Nephron progenitor cell (in vitro differentiated cells): ENCODE data around the gene MACC1.

Experiments used
- DNase-seq: peaks from one replicate; pipeline ENCODE4 v3.0.0; 2021
- H3K27ac Mint-ChIP-seq: 2 replicates; pipeline ENCODE4 v1.8.0; 2021; ENCODE audit warnings: mild to moderate bottlenecking, moderate library complexity, mixed read lengths
- H3K27me3 Mint-ChIP-seq: 2 replicates; pipeline ENCODE4 v1.8.0; 2021; ENCODE audit warnings: mild to moderate bottlenecking, low read depth, mixed read lengths; ENCODE audit not compliant: poor library complexity
- H3K36me3 Mint-ChIP-seq: 2 replicates; pipeline ENCODE4 v1.8.0; 2021; ENCODE audit warnings: low read depth, mixed read lengths
- H3K4me1 Mint-ChIP-seq: 2 replicates; pipeline ENCODE4 v1.8.0; 2021; ENCODE audit warnings: mixed read lengths
- H3K4me3 Mint-ChIP-seq: 2 replicates; pipeline ENCODE4 v1.8.0; 2021; ENCODE audit warnings: mild to moderate bottlenecking, moderate library complexity, mixed read lengths
- H3K9me3 Mint-ChIP-seq: 2 replicates; pipeline ENCODE4 v1.8.0; 2021; ENCODE audit warnings: mild to moderate bottlenecking, moderate library complexity, mixed read lengths
- TF ChIP-seq, protein P1 (sequence below): fragments of 200-600 bp; sonication (generic); IDR thresholded peaks from 2 replicates; pipeline ENCODE4 v1.5.0; 2021; ENCODE audit warnings: antibody characterized with exemption

Gene MACC1

DNA sequence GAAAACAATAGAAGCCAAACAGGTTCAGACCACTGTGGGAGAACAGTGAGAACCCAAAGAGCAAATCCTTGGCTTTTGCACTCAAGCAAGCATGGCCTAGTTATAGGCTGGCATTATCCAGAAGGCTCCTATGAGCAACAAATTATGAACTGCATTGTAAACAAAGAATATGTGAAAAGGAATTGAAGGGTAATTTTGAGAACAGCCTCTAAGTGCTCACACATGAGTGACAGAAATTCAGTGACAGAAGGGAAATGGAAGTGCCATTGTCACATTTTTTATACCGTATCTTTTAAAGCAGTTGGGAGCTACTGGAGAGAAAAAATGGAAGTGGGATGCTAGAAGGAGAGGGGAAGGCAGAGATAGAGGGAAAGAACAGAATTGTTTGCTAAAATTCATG is 114.2 kb downstream of the MACC1 start:
- H3K9me3 Mint-ChIP-seq: no peaks in the 10 kb centered on the region
- TF ChIP-seq, protein P1, sequence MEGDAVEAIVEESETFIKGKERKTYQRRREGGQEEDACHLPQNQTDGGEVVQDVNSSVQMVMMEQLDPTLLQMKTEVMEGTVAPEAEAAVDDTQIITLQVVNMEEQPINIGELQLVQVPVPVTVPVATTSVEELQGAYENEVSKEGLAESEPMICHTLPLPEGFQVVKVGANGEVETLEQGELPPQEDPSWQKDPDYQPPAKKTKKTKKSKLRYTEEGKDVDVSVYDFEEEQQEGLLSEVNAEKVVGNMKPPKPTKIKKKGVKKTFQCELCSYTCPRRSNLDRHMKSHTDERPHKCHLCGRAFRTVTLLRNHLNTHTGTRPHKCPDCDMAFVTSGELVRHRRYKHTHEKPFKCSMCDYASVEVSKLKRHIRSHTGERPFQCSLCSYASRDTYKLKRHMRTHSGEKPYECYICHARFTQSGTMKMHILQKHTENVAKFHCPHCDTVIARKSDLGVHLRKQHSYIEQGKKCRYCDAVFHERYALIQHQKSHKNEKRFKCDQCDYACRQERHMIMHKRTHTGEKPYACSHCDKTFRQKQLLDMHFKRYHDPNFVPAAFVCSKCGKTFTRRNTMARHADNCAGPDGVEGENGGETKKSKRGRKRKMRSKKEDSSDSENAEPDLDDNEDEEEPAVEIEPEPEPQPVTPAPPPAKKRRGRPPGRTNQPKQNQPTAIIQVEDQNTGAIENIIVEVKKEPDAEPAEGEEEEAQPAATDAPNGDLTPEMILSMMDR: no peak
- no peak overlapping the region for H3K4me3 Mint-ChIP-seq
- no peaks in the 10 kb centered on the region for H3K36me3 Mint-ChIP-seq
- DNase-seq: no peak
- no peaks in the 10 kb centered on the region for H3K27me3 Mint-ChIP-seq
- no peak overlapping the region for H3K27ac Mint-ChIP-seq
- no peaks in the 10 kb centered on the region for H3K4me1 Mint-ChIP-seq

GRCh38 chr7:20095862-20096261 is 121.3 kb downstream of the MACC1 start:
- no peak for DNase-seq
- Mint-ChIP-seq H3K27ac (no peak overlapping the region), H3K36me3 (no peaks in the 10 kb centered on the region), H3K9me3 (peaks cover 26% of the 10 kb centered on the region), H3K4me3 (no peak overlapping the region), H3K4me1 (no peaks in the 10 kb centered on the region), H3K27me3 (no peaks in the 10 kb centered on the region)
- TF ChIP-seq, protein P1: no peak

DNA sequence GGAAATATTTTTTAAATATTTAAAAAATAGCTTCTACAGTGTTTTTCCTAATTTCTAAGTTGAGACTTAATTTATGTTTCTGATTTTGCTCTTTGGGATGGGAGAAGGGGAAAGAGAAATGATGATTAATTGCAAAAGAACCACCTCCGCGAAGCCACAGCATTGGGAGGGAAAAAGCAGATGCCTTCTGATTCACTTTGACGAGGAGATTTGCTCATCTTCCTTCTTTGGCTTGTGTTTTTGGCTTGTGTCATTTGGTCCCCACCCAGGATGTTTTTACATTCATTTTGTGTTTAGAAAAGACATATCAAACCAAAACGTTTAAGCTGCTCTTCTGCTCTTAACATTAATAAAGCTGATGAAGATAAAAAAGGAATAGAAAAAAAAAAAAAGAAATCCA is 121.7 kb downstream of the MACC1 start:
- no peaks in the 10 kb centered on the region for H3K36me3 Mint-ChIP-seq
- no peaks in the 10 kb centered on the region for H3K4me1 Mint-ChIP-seq
- peaks cover 26% of the 10 kb centered on the region for H3K9me3 Mint-ChIP-seq
- H3K27ac Mint-ChIP-seq: no peak overlapping the region
- no peak for DNase-seq
- TF ChIP-seq, protein P1: no peak
- H3K27me3 Mint-ChIP-seq: no peaks in the 10 kb centered on the region
- H3K4me3 Mint-ChIP-seq: no peak overlapping the region

GRCh38 chr7:20089431-20089830 is 127.8 kb downstream of the MACC1 start:
- no peak for DNase-seq
- H3K27me3 Mint-ChIP-seq: no peaks in the 10 kb centered on the region
- no peak overlapping the region for H3K27ac Mint-ChIP-seq
- no peaks in the 10 kb centered on the region for H3K4me1 Mint-ChIP-seq
- peaks cover 11% of the 10 kb centered on the region for H3K9me3 Mint-ChIP-seq
- TF ChIP-seq, protein P1: no peak
- H3K36me3 Mint-ChIP-seq: no peaks in the 10 kb centered on the region
- H3K4me3 Mint-ChIP-seq: no peak overlapping the region

- Mint-ChIP-seq H3K36me3 (no peaks in the 10 kb centered on the region), H3K4me3 (no peak overlapping the region), H3K4me1 (no peaks in the 10 kb centered on the region), H3K27ac (peak overlapping the region; percentile 36), H3K9me3 (no peaks in the 10 kb centered on the region), H3K27me3 (no peaks in the 10 kb centered on the region)
- DNase-seq: no peak
- TF ChIP-seq, protein P1: no peak
Measured at GRCh38 chr7:20085086-20085485, 132.1 kb downstream of the MACC1 start.
